Smooth muscle cell (in vitro differentiated cells): ENCODE measurements around the gene DSCAM. TPM values are rescaled to one million over a fixed set of nuclear protein-coding genes. Genes with fewer than 3 reads are reported as not detected.

Source experiments
- DNase-seq: peaks from one replicate; lab custom pipeline; 2025; ENCODE audit not compliant: unreplicated experiment; lab: John Stamatoyannopoulos, UW
- H2AFZ ChIP-seq: fragments of 200-600 bp; sonication (generic); 2 replicates; pipeline ENCODE4 v1.6.0; 2016; ENCODE audit warnings: antibody characterized with exemption, low read depth, mild to moderate bottlenecking
- H3F3A ChIP-seq: fragments of 200-600 bp; sonication (generic); 2 replicates; pipeline ENCODE4 v1.6.0; 2017; ENCODE audit warnings: antibody characterized with exemption, low read depth
- H3K27ac ChIP-seq: fragments of 200-600 bp; sonication (generic); 2 replicates; pipeline ENCODE4 v1.5.1; 2016; ENCODE audit warnings: low read depth, mild to moderate bottlenecking
- H3K27me3 ChIP-seq: fragments of 200-600 bp; sonication (generic); 2 replicates; pipeline ENCODE4 v1.6.1; 2016; ENCODE audit warnings: low read depth, mild to moderate bottlenecking
- H3K36me3 ChIP-seq: fragments of 200-600 bp; sonication (generic); 2 replicates; pipeline ENCODE4 v1.5.1; 2016; ENCODE audit warnings: low read depth
- H3K4me1 ChIP-seq: fragments of 200-600 bp; sonication (generic); 2 replicates; pipeline ENCODE4 v1.5.1; 2016; ENCODE audit warnings: low read depth
- H3K4me2 ChIP-seq: fragments of 200-600 bp; sonication (generic); 2 replicates; pipeline ENCODE4 v1.6.0; 2016; ENCODE audit warnings: mild to moderate bottlenecking
- H3K4me3 ChIP-seq: fragments of 200-600 bp; sonication (generic); 2 replicates; pipeline ENCODE4 v1.5.1; 2016; ENCODE audit warnings: mild to moderate bottlenecking
- H3K79me2 ChIP-seq: fragments of 200-600 bp; sonication (generic); 2 replicates; pipeline ENCODE4 v1.6.0; 2016; ENCODE audit warnings: low read depth, mild to moderate bottlenecking
- H3K9ac ChIP-seq: fragments of 200-600 bp; sonication (generic); 2 replicates; pipeline ENCODE4 v1.6.0; 2016; ENCODE audit warnings: low read depth
- H3K9me3 ChIP-seq: fragments of 200-600 bp; sonication (generic); replicated peaks from 2 replicates; pipeline ENCODE4 v1.5.1; 2016; ENCODE audit warnings: low read depth
- H4K20me1 ChIP-seq: fragments of 200-600 bp; sonication (generic); 2 replicates; pipeline ENCODE4 v1.6.0; 2016; ENCODE audit warnings: low read depth
- CTCF ChIP-seq: fragments of 200-600 bp; sonication (generic); IDR thresholded peaks from 2 replicates; pipeline ENCODE4 v1.5.1; 2017; ENCODE audit warnings: borderline replicate concordance, mild to moderate bottlenecking, antibody characterized with exemption; ENCODE audit not compliant: insufficient read depth, poor library complexity, severe bottlenecking
- WGBS: methylation state at CpG from one replicate; pipeline ENCODE4 v1.1.7; 2016; ENCODE audit warnings: low lambda C conversion rate; 5-methylcytosine and 5-hydroxymethylcytosine counted together
- polyA plus RNA-seq: library from polyadenylated mRNA; unstranded; fragments of >200 nt; fragmentation: Nextera tagmentation; extraction: Ambion mirVana; gene quantifications from 2 replicates; pipeline ENCODE4 v1.2.1, GENCODE V29; 2016
- total RNA-seq: library from RNA; depleted of rRNA; stranded (reverse); fragments of >200 nt; gene quantifications from 2 replicates; pipeline ENCODE4 v1.2.3, GENCODE V29; 2014

DSCAM gene
- total and polyA plus RNA-seq, 2 experiments from 2014 or later = not detected

GRCh38 chr21:40602080-40602479 lies 244.9 kb downstream of the DSCAM start:
- no peak overlapping the region for H2AFZ ChIP-seq
- H3K27me3 ChIP-seq = no peaks in the 10 kb centered on the region
- no peaks in the 10 kb centered on the region for H3K9me3 ChIP-seq
- H3K79me2 ChIP-seq = no peaks in the 10 kb centered on the region
- no peaks in the 10 kb centered on the region for H3F3A ChIP-seq
- no peak for TF ChIP-seq CTCF
- H3K9ac ChIP-seq = no peak overlapping the region
- 79% methylated on average over 4 of the region's 4 CpGs for WGBS
- H3K4me3 ChIP-seq = no peak overlapping the region
- H3K27ac ChIP-seq = peak overlapping the region; percentile 31
- H3K36me3 ChIP-seq = no peaks in the 10 kb centered on the region
- H3K4me2 ChIP-seq = no peak overlapping the region
- H4K20me1 ChIP-seq = no peaks in the 10 kb centered on the region
- no peaks in the 10 kb centered on the region for H3K4me1 ChIP-seq
- no peak for DNase-seq

GRCh38 chr21:40595806-40596205 lies 251.2 kb downstream of the DSCAM start:
- Histone ChIP-seq H4K20me1 (no peaks in the 10 kb centered on the region), H3K4me1 (no peaks in the 10 kb centered on the region), H3K4me2 (no peak overlapping the region), H3K27ac (no peak overlapping the region), H3F3A (no peaks in the 10 kb centered on the region), H2AFZ (no peak overlapping the region), H3K4me3 (no peak overlapping the region), H3K9ac (no peak overlapping the region), H3K9me3 (no peaks in the 10 kb centered on the region), H3K36me3 (no peaks in the 10 kb centered on the region), H3K79me2 (no peaks in the 10 kb centered on the region), H3K27me3 (no peaks in the 10 kb centered on the region)
- DNase-seq = no peak
- 85% methylated on average over 8 of the region's 8 CpGs for WGBS
- no peak for TF ChIP-seq CTCF

GRCh38 chr21:40587736-40588346 lies 259.1 kb downstream of the DSCAM start:
- WGBS = 61% methylated on average over 3 of the region's 3 CpGs

More at GRCh38 chr21:40587736-40588346, 259.1 kb downstream of the DSCAM start:
- no peak for DNase-seq
- Histone ChIP-seq H3F3A (no peaks in the 10 kb centered on the region), H3K9ac (no peak overlapping the region), H3K4me3 (no peak overlapping the region), H3K27ac (no peak overlapping the region), H3K9me3 (no peaks in the 10 kb centered on the region), H3K27me3 (no peaks in the 10 kb centered on the region), H2AFZ (no peak overlapping the region), H3K36me3 (no peaks in the 10 kb centered on the region), H3K4me2 (no peak overlapping the region), H4K20me1 (no peaks in the 10 kb centered on the region), H3K79me2 (no peaks in the 10 kb centered on the region), H3K4me1 (peaks cover 12% of the 10 kb centered on the region)
- TF ChIP-seq CTCF = no peak
